ENCODE results near the gene INF2. TPM values are rescaled to one million over a fixed set of nuclear protein-coding genes. Genes with fewer than 3 reads are reported as not detected.

INF2 gene
- total RNA-seq, 1 donor from 2014 or later = 25.5 TPM

GRCh38 chr14:104676694-104677511 lies 12.5 kb upstream of the INF2 start:
- DNase-seq (ENCODE audit: low spot score) = no peak

- peak; percentile 93 for DNase-seq (ENCODE audit: low spot score)
Measured at GRCh38 chr14:104677512-104678332, 11.7 kb upstream of the INF2 start.

- DNase-seq (ENCODE audit: low spot score) = peak; percentile 58
Measured at GRCh38 chr14:104678346-104678745, 11.1 kb upstream of the INF2 start.

GRCh38 chr14:104678901-104679705 lies 10.3 kb upstream of the INF2 start:
- no peak for DNase-seq (ENCODE audit: low spot score)

GRCh38 chr14:104680056-104680805 lies 9.2 kb upstream of the INF2 start:
- DNase-seq (ENCODE audit: low spot score) = peak; percentile 79

GRCh38 chr14:104680806-104681688 lies 8.4 kb upstream of the INF2 start:
- DNase-seq (ENCODE audit: low spot score) = peak; percentile 79

GRCh38 chr14:104681689-104682074 lies 7.7 kb upstream of the INF2 start:
- peak; percentile 94 for DNase-seq (ENCODE audit: low spot score)

- peak; percentile 62 for DNase-seq (ENCODE audit: low spot score)
Measured at GRCh38 chr14:104682107-104682593, 7.3 kb upstream of the INF2 start.

GRCh38 chr14:104683653-104684448 lies 5.6 kb upstream of the INF2 start:
- DNase-seq (ENCODE audit: low spot score) = no peak

GRCh38 chr14:104684449-104684821 lies 5.0 kb upstream of the INF2 start:
- DNase-seq (ENCODE audit: low spot score) = no peak

- DNase-seq (ENCODE audit: low spot score) = no peak
Measured at GRCh38 chr14:104685216-104685997, 4.0 kb upstream of the INF2 start.

- no peak for DNase-seq (ENCODE audit: low spot score)
Measured at GRCh38 chr14:104685998-104686610, 3.3 kb upstream of the INF2 start.

GRCh38 chr14:104686624-104687517 lies 2.5 kb upstream of the INF2 start:
- DNase-seq (ENCODE audit: low spot score) = no peak

- peak; percentile 81 for DNase-seq (ENCODE audit: low spot score)
Measured at GRCh38 chr14:104687601-104688504, 1.6 kb upstream of the INF2 start.

- DNase-seq (ENCODE audit: low spot score) = peak; percentile 43
Measured at GRCh38 chr14:104688505-104689108, 811 bp upstream of the INF2 start.

Measured in umbilical cord (tissue), 2 donors.